ENCODE measurements around the gene HP1BP3.

DNA sequence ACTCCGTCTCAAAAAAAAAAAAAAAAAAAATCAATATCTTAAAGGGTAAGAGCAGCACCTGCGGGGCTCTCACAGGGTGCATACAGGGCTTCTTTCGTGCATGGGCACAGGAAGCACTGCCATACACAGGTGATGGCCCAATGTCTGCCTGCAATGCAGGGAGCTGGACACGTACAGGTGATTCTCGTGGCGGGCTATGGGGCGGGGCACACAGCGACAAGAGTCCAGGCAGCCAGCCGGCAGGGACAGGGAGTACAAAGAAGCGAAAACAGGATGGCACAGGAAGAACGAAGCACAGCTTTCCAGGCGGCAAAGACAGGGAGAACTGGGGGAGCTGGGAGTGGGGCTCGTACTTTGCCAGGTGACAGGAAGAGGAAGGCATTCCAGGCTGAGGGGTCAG lies 70.9 kb downstream of the HP1BP3 start:
- TF ChIP-seq, protein P1, sequence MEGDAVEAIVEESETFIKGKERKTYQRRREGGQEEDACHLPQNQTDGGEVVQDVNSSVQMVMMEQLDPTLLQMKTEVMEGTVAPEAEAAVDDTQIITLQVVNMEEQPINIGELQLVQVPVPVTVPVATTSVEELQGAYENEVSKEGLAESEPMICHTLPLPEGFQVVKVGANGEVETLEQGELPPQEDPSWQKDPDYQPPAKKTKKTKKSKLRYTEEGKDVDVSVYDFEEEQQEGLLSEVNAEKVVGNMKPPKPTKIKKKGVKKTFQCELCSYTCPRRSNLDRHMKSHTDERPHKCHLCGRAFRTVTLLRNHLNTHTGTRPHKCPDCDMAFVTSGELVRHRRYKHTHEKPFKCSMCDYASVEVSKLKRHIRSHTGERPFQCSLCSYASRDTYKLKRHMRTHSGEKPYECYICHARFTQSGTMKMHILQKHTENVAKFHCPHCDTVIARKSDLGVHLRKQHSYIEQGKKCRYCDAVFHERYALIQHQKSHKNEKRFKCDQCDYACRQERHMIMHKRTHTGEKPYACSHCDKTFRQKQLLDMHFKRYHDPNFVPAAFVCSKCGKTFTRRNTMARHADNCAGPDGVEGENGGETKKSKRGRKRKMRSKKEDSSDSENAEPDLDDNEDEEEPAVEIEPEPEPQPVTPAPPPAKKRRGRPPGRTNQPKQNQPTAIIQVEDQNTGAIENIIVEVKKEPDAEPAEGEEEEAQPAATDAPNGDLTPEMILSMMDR (IDR thresholded peaks at IDR 0.05), result no peak
- no peak for TF ChIP-seq EZH2 (IDR thresholded peaks at IDR 0.05)
- TF ChIP-seq EZH2phosphoT487 (IDR thresholded peaks at IDR 0.05), result no peak
